HEK293 (cell line): ENCODE measurements around the gene IFI27L1.

Experiments
- CTCF ChIP-seq: fragments of 450-650 bp; formaldehyde crosslinking; IDR thresholded peaks from 2 replicates; pipeline ENCODE4 v1.5.1; 2016; ENCODE audit warnings: missing biosample characterization, missing genetic modification characterization
- ZNF114 ChIP-seq: fragments of 450-650 bp; formaldehyde crosslinking; IDR thresholded peaks from 2 replicates; pipeline ENCODE4 v1.5.0; 2017; ENCODE audit warnings: missing biosample characterization, missing genetic modification characterization
- ZNF555 ChIP-seq: fragments of 450-650 bp; formaldehyde crosslinking; conservative IDR thresholded peaks from 2 replicates; pipeline ENCODE4 v1.5.1; 2017; ENCODE audit warnings: missing biosample characterization, mild to moderate bottlenecking, missing genetic modification characterization, inconsistent platforms

- TF ChIP-seq ZNF555 (tag by site-specific recombination) (no peak), CTCF (tag by site-specific recombination) (no peak), ZNF114 (tag by site-specific recombination) (no peak)
Observed at GRCh38 chr14:94143239-94143638, 62.1 kb downstream of the IFI27L1 start.
